Spinal cord (tissue), 10 donors: ENCODE results near the gene PNPLA6. TPM values are rescaled to one million over a fixed set of nuclear protein-coding genes. Genes with fewer than 3 reads are reported as not detected.
A peak's percentile ranks its signal among the peaks of the same experiment; 100 is the strongest.
"Not testable (repeated sequence)": the region's sequence is repeated elsewhere in the genome, so short reads cannot be mapped to it uniquely, and the experiment has no call there.

Experiments
- DNase-seq, 6 donors: peaks; one replicate each; pipeline versions ENCODE4 v3.0.0 to v3.0.0-alpha.2; 2013 to 2015; ENCODE audit warnings: low spot score in 6 of 6, low read depth in 4 of 6
- H3K27ac ChIP-seq: one replicate; pipeline ENCODE4 v1.5.1; 2013; ENCODE audit warnings: low read depth, low read length, control low read depth
- H3K27me3 ChIP-seq: one replicate; pipeline ENCODE4 v1.6.1; 2013; ENCODE audit warnings: low read length; ENCODE audit not compliant: control insufficient read depth, insufficient read depth
- H3K36me3 ChIP-seq: one replicate; pipeline ENCODE4 v1.6.1; 2013; ENCODE audit warnings: low read length; ENCODE audit not compliant: control insufficient read depth, insufficient read depth
- H3K4me1 ChIP-seq: one replicate; pipeline ENCODE4 v1.6.1; 2013; ENCODE audit warnings: low read length; ENCODE audit not compliant: control insufficient read depth, insufficient read depth
- H3K4me3 ChIP-seq: one replicate; pipeline ENCODE4 v1.5.1; 2013; ENCODE audit warnings: low read depth, low read length, control low read depth
- H3K9me3 ChIP-seq: one replicate; pipeline ENCODE4 v1.6.1; 2013; ENCODE audit warnings: low read length; ENCODE audit not compliant: control insufficient read depth, insufficient read depth
- WGBS: methylation state at CpG from one replicate; pipeline ENCODE4 v1.1.5; 2013; ENCODE audit warnings: missing lambda C conversion rate; ENCODE audit not compliant: insufficient coverage; 5-methylcytosine and 5-hydroxymethylcytosine counted together
- polyA plus RNA-seq, 2 donors: library from polyadenylated mRNA; unstranded; fragments of 120-200 nt; gene quantifications; one replicate each; pipeline ENCODE4 v1.2.1, GENCODE V29; 2013; ENCODE audit not compliant: insufficient read length in 2 of 2
- total RNA-seq, 2 donors: library from RNA; depleted of rRNA in 1 of 2; stranded (reverse); fragments of 120-200 nt in 1 of 2; fragments of >200 nt in 1 of 2; gene quantifications; one replicate each; pipeline versions ENCODE4 v1.2.3 to v1.2.4, GENCODE V29; 2013 to 2014
- donor health status: healthy.

PNPLA6 gene
- total and polyA plus RNA-seq, 4 donors: 45.8 to 94.3 (median 69.8) TPM

GRCh38 chr19:7561325-7561724 lies 25.8 kb downstream of the PNPLA6 start:
- H3K4me3 ChIP-seq: no peak overlapping the region
- H3K9me3 ChIP-seq: no peaks in the 10 kb centered on the region
- no peaks in the 10 kb centered on the region for H3K27me3 ChIP-seq
- WGBS: 87% methylated on average over 11 of the region's 17 CpGs
- no peak for DNase-seq
- peaks cover 66% of the 10 kb centered on the region for H3K36me3 ChIP-seq
- no peaks in the 10 kb centered on the region for H3K4me1 ChIP-seq
- no peak overlapping the region for H3K27ac ChIP-seq

- Histone ChIP-seq H3K9me3 (no peaks in the 10 kb centered on the region), H3K4me3 (no peak overlapping the region), H3K36me3 (peaks cover 52% of the 10 kb centered on the region), H3K27me3 (no peaks in the 10 kb centered on the region), H3K27ac (no peak overlapping the region), H3K4me1 (no peaks in the 10 kb centered on the region)
- 74% methylated on average over 4 of the region's 16 CpGs for WGBS
- peak in 1 of 6 donors; percentile 15 for DNase-seq
Measured at GRCh38 chr19:7562646-7563393, 27.3 kb downstream of the PNPLA6 start.

GRCh38 chr19:7564866-7565265 lies 29.3 kb downstream of the PNPLA6 start:
- Histone ChIP-seq H3K4me3 (no peak overlapping the region), H3K36me3 (peaks cover 31% of the 10 kb centered on the region), H3K9me3 (no peaks in the 10 kb centered on the region), H3K27ac (no peak overlapping the region), H3K27me3 (no peaks in the 10 kb centered on the region), H3K4me1 (no peaks in the 10 kb centered on the region)
- 87% methylated on average over 4 of the region's 4 CpGs for WGBS
- DNase-seq: no peak

GRCh38 chr19:7565332-7565731 lies 29.8 kb downstream of the PNPLA6 start:
- Histone ChIP-seq H3K27ac (no peak overlapping the region), H3K27me3 (no peaks in the 10 kb centered on the region), H3K9me3 (no peaks in the 10 kb centered on the region), H3K4me3 (no peak overlapping the region), H3K4me1 (no peaks in the 10 kb centered on the region), H3K36me3 (peaks cover 29% of the 10 kb centered on the region)
- WGBS: no CpG with 5 or more reads among the region's 5 CpGs
- no peak for DNase-seq

GRCh38 chr19:7570761-7571160 lies 35.2 kb downstream of the PNPLA6 start:
- H3K36me3 ChIP-seq: peaks cover 3% of the 10 kb centered on the region
- no peak overlapping the region for H3K4me3 ChIP-seq
- no peaks in the 10 kb centered on the region for H3K27me3 ChIP-seq
- WGBS: 80% methylated on average over 1 of the region's 5 CpGs
- DNase-seq: no peak
- H3K4me1 ChIP-seq: no peaks in the 10 kb centered on the region
- no peak overlapping the region for H3K27ac ChIP-seq
- H3K9me3 ChIP-seq: no peaks in the 10 kb centered on the region

- WGBS: 92% methylated on average over 4 of the region's 9 CpGs
- Histone ChIP-seq H3K27ac (no peak overlapping the region), H3K4me3 (no peak overlapping the region), H3K36me3 (no peaks in the 10 kb centered on the region), H3K27me3 (no peaks in the 10 kb centered on the region), H3K9me3 (no peaks in the 10 kb centered on the region), H3K4me1 (no peaks in the 10 kb centered on the region)
- DNase-seq: no peak
Measured at GRCh38 chr19:7575434-7576040, 40.0 kb downstream of the PNPLA6 start.

GRCh38 chr19:7577422-7577821 lies 41.9 kb downstream of the PNPLA6 start:
- not testable (repeated sequence) for H3K4me3 ChIP-seq, H3K4me1 ChIP-seq, H3K27me3 ChIP-seq, H3K27ac ChIP-seq, H3K36me3 ChIP-seq, H3K9me3 ChIP-seq, DNase-seq
- no CpG with 5 or more reads among the region's 1 CpG for WGBS

GRCh38 chr19:7578127-7578526 lies 42.6 kb downstream of the PNPLA6 start:
- Histone ChIP-seq H3K9me3 (no peaks in the 10 kb centered on the region), H3K27me3 (no peaks in the 10 kb centered on the region), H3K36me3 (no peaks in the 10 kb centered on the region), H3K4me3 (no peak overlapping the region), H3K4me1 (no peaks in the 10 kb centered on the region), H3K27ac (no peak overlapping the region)
- no peak for DNase-seq
- WGBS: 58% methylated on average over 5 of the region's 6 CpGs

- no peaks in the 10 kb centered on the region for H3K4me1 ChIP-seq
- H3K4me3 ChIP-seq: no peak overlapping the region
- no peaks in the 10 kb centered on the region for H3K27me3 ChIP-seq
- no peak overlapping the region for H3K27ac ChIP-seq
- WGBS: 83% methylated on average over 6 of the region's 6 CpGs
- no peaks in the 10 kb centered on the region for H3K9me3 ChIP-seq
- DNase-seq: no peak
- H3K36me3 ChIP-seq: no peaks in the 10 kb centered on the region
Measured at GRCh38 chr19:7579182-7579581, 43.7 kb downstream of the PNPLA6 start.

GRCh38 chr19:7582446-7582845 lies 46.9 kb downstream of the PNPLA6 start:
- H3K9me3 ChIP-seq: no peaks in the 10 kb centered on the region
- H3K36me3 ChIP-seq: no peaks in the 10 kb centered on the region
- H3K4me3 ChIP-seq: no peak overlapping the region
- H3K27ac ChIP-seq: no peak overlapping the region
- DNase-seq: no peak
- H3K27me3 ChIP-seq: no peaks in the 10 kb centered on the region
- 60% methylated on average over 10 of the region's 11 CpGs for WGBS
- H3K4me1 ChIP-seq: no peaks in the 10 kb centered on the region
